Adrenal gland (tissue), 12 donors: ENCODE measurements around the gene CNPY2. TPM values are rescaled to one million over a fixed set of nuclear protein-coding genes. Genes with fewer than 3 reads are reported as not detected.
A peak's percentile ranks its signal among the peaks of the same experiment; 100 is the strongest.
"Not testable (repeated sequence)": the region's sequence is repeated elsewhere in the genome, so short reads cannot be mapped to it uniquely, and the experiment has no call there.

Experiments
- DNase-seq, 7 donors: peaks; one replicate each; pipeline ENCODE4 v3.0.0-alpha.2; 2019 to 2020
- H3K27ac ChIP-seq, 5 donors: fragments of 200-600 bp; sonication (generic) in 4 of 5; 1 replicate in 3 of 5; 2 replicates in 2 of 5; pipeline versions ENCODE4 v1.5.1 to v1.8.0; 2016 to 2020; ENCODE audit warnings: mild to moderate bottlenecking in 1 of 5
- H3K27me3 ChIP-seq: fragments of 200-600 bp; 2 replicates; pipeline ENCODE4 v1.8.0; 2021
- H3K36me3 ChIP-seq, 2 donors: fragments of 200-600 bp; replicated peaks in 1 of 2; 1 replicate in 1 of 2; 2 replicates in 1 of 2; pipeline versions ENCODE4 v1.5.1 to v1.8.0; 2018 to 2022
- H3K4me1 ChIP-seq, 2 donors: fragments of 200-600 bp; replicated peaks in 1 of 2; 1 replicate in 1 of 2; 2 replicates in 1 of 2; pipeline versions ENCODE4 v1.5.1 to v1.8.0; 2018 to 2021
- H3K4me3 ChIP-seq, 4 donors: fragments of 200-600 bp; sonication (generic) in 3 of 4; one replicate each; pipeline ENCODE4 v1.5.1; 2016 to 2018
- H3K9me3 ChIP-seq, 3 donors: fragments of 200-600 bp; sonication (generic) in 1 of 3; replicated peaks in 1 of 3; 1 replicate in 2 of 3; 2 replicates in 1 of 3; pipeline versions ENCODE4 v1.5.1 to v1.8.0; 2016 to 2021
- CTCF ChIP-seq, 6 experiments: fragments of 450-650 bp in 4 of 6; fragments of 200-600 bp in 2 of 6; sonication (generic) in 1 of 6; IDR thresholded peaks; 1 replicate in 5 of 6; 2 replicates in 1 of 6; pipeline versions ENCODE4 v1.5.1 to v1.8.0; 2016 to 2021; ENCODE audit warnings: antibody characterized with exemption in 6 of 6, mild to moderate bottlenecking in 2 of 6, moderate library complexity in 1 of 6
- POLR2A ChIP-seq, 2 donors: fragments of 450-650 bp; IDR thresholded peaks; one replicate each; pipeline ENCODE4 v1.6.1; 2017; ENCODE audit warnings: antibody characterized with exemption in 2 of 2, mild to moderate bottlenecking in 2 of 2, moderate library complexity in 1 of 2
- WGBS, 4 donors: extraction: QIAGEN DNeasy Blood & Tissue Kit in 2 of 4; methylation state at CpG; one replicate each; pipeline versions ENCODE4 v1.1.5 to v1.1.7; 2013 to 2017; 5-methylcytosine and 5-hydroxymethylcytosine counted together
- intact Hi-C, 2 donors: fragments of 100-400 bp; cut with DNase I; formaldehyde crosslinking; loops; one replicate each; pipeline versions ENCODE4 v1.14.1 to v1.15.0; 2022 to 2023
- polyA plus RNA-seq, 3 donors: library from polyadenylated mRNA; stranded (reverse); fragments of 200-250 nt in 2 of 3; fragments of 350-450 nt in 1 of 3; fragmentation: Illumina TruSeq in 1 of 3; extraction: RNeasy Lipid Tissue Mini Kit (QIAGEN cat#74804) in 1 of 3; gene quantifications; one replicate each; pipeline ENCODE4 v1.2.3, GENCODE V29; 2013 to 2014
- total RNA-seq, 9 donors: library from RNA; depleted of rRNA in 4 of 9; stranded (reverse); fragments of >200 nt in 4 of 9; fragments of 120-200 nt in 1 of 9; fragmentation: NEBNext Ultra II Directional in 1 of 9; extraction: Animal tissue kit (Norgen Biotek cat#: 25700) in 1 of 9; gene quantifications; one replicate each; pipeline versions ENCODE4 v1.1.0 to v1.2.4, GENCODE V29; 2013 to 2023
- donor health status: healthy with polysubstance abuse.
- donor health status: Bipolar disorder and iron deficiency.
- donor health status: DM: yes; HTN: yes; CAD: no.
- donor health status: DM: no; HTN: no; CAD: no.
- donor health status: DM: no; HTN: no; CAD: no.
- donor health status: DM: yes; HTN: yes; CAD: no.

The CNPY2 gene
- total and polyA plus RNA-seq, 12 donors: 103 to 192 (median 149) TPM

DNA sequence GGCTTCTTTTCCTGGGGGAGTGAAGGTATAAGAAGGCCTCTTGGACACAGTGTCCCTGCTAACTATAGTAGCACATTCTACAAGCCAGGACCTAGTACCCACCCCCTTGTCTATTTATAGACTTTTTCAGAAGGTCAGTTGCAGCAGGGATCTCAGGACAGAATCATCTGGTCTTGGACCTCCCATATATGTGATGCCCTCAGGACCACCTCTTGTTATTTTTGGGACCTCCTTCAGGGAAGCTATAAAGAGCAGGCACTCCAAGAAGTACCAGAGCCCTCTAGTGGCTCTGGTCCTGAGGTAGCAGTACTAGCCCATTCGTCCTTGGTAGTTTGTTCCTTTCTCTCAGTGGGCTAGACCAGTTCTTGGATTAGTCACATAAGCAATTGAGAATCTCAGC lies 44.8 kb downstream of the CNPY2 start:
- Histone ChIP-seq H3K27ac (no peak overlapping the region), H3K4me1 (peaks cover 22 to 23% of the 10 kb centered on the region in 2 donors), H3K36me3 (peaks cover 0 to 62% of the 10 kb centered on the region in 2 donors), H3K4me3 (no peak overlapping the region), H3K27me3 (no peaks in the 10 kb centered on the region), H3K9me3 (no peaks in the 10 kb centered on the region)
- TF ChIP-seq POLR2A (IDR thresholded peaks at IDR 0.05) (no peak), CTCF (IDR thresholded peaks at IDR 0.05) (peak; percentile 23 to 47 (median 40))
- peak in 1 of 7 donors; percentile 39 for DNase-seq
- 7 to 22% (median 15%) methylated on average over 1 of the region's 1 CpG for WGBS, 4 donors
- intact Hi-C loops: no loop called here

- TF ChIP-seq CTCF (IDR thresholded peaks at IDR 0.05): no peak
- TF ChIP-seq POLR2A (IDR thresholded peaks at IDR 0.05): peak in 1 of 2 donors; percentile 20
- Histone ChIP-seq H3K27me3 (no peaks in the 10 kb centered on the region), H3K36me3 (peaks cover 0 to 27% of the 10 kb centered on the region in 2 donors), H3K4me3 (peak overlapping the region in 3 of 4 donors; percentile 16 to 85 (median 49)), H3K27ac (peak overlapping the region in 4 of 5 donors; percentile 77 to 99 (median 90)), H3K4me1 (peaks cover 23 to 24% of the 10 kb centered on the region in 2 donors), H3K9me3 (no peaks in the 10 kb centered on the region)
- DNase-seq: peak; percentile 33 to 75 (median 58)
- WGBS, 4 donors: 16 to 17% (median 17%) methylated on average over 21 of the region's 21 CpGs
- intact Hi-C loops: no loop called here
Measured at GRCh38 chr12:56267443-56268071, 48.2 kb downstream of the CNPY2 start.

GRCh38 chr12:56266693-56267442 lies 48.9 kb downstream of the CNPY2 start, which contains the start of gene COQ10A:
Gene COQ10A, plus strand, starts transcription at chr12:56266942. Its CDS starts 177 bp downstream, at chr12:56267119.
- Histone ChIP-seq H3K9me3 (no peaks in the 10 kb centered on the region), H3K27me3 (no peaks in the 10 kb centered on the region), H3K36me3 (peaks cover 0 to 21% of the 10 kb centered on the region in 2 donors), H3K4me1 (peaks cover 23 to 24% of the 10 kb centered on the region in 2 donors), H3K4me3 (peak within 1 kb of the TSS; percentile 16 to 85 (median 38)), H3K27ac (peak within 1 kb of the TSS; percentile 77 to 99 (median 86))
- intact Hi-C loops: no loop called here
- TF ChIP-seq CTCF (IDR thresholded peaks at IDR 0.05) (peak; percentile 43 to 82 (median 70)), POLR2A (IDR thresholded peaks at IDR 0.05) (peak; percentile 95 to 96)
- 0 to 1% (median 1%) methylated on average over 14 to 68 of the region's 68 CpGs for WGBS, 4 donors
- DNase-seq: peak; percentile 90 to 96 (median 92)

DNA sequence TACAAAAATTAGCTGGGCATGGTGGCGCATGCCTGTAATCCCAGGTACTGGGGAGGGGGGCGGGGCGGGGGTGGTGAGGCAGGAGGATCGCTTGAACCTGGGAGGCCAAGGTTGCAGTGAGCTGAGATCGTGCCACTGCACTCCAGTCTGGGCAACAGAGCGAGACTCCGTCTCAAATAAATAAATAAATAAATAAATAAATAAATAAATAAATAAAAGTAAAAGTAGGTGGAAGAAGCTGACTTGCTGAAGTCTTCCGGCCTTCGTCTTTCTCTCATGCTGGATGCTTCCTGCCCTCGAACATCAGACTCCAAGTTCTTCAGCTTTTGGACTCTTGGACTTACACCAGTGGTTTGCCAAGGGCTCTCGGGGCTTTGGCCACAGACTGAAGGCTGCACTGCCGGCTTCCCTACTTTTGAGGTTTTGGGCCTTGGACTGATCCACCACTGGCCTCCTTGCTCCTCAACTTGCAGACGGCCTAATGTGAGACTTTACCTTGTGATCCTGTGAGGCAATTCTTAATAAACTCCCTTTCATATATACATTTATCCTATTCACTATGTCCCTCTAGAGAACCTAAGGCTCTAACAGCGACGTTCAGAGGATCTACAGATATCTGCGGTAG lies 49.6 kb downstream of the CNPY2 start:
- intact Hi-C loops: not testable (repeated sequence)

DNA sequence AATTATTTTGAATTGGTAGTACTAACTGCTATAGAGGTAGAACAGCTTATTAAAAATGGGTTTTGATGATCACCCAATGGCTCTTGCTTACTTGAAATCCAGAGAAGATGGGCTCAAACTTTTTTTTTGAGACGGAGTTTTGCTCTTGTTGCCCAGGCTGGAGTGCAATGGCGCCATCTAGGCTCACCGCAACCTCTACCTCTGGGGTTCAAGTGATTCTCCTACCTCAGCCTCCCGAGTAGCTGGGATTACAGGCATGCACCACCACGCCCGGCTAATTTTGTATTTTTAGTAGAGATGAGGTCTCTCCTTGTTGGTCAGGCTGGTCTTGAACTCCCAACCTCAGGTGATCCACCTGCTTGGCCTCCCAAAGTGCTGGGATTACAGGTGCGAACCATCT lies 52.8 kb downstream of the CNPY2 start:
- DNase-seq: peak in 1 of 7 donors; percentile 7
- H3K27ac ChIP-seq, intact Hi-C loops, H3K27me3 ChIP-seq, H3K36me3 ChIP-seq, H3K9me3 ChIP-seq, H3K4me3 ChIP-seq: not testable (repeated sequence)
- H3K4me1 ChIP-seq: peaks cover 13 to 20% of the 10 kb centered on the region in 2 donors
- WGBS, 4 donors: 89 to 94% (median 92%) methylated on average over 7 of the region's 7 CpGs

More for the DNA sequence above, 49.6 kb downstream of the CNPY2 start:
- 47 to 54% (median 49%) methylated on average over 15 to 16 of the region's 16 CpGs for WGBS, 4 donors
- Histone ChIP-seq H3K27ac (peak overlapping the region; percentile 77 to 99 (median 86)), H3K4me3 (peak overlapping the region in 3 of 4 donors; percentile 28 to 85 (median 49)), H3K4me1 (peaks cover 21% of the 10 kb centered on the region in 2 donors), H3K36me3 (peaks cover 0 to 14% of the 10 kb centered on the region in 2 donors)
- not testable (repeated sequence) for DNase-seq, H3K9me3 ChIP-seq, H3K27me3 ChIP-seq
